ENCODE data around the gene MAPK11.

MAPK11 gene

DNA sequence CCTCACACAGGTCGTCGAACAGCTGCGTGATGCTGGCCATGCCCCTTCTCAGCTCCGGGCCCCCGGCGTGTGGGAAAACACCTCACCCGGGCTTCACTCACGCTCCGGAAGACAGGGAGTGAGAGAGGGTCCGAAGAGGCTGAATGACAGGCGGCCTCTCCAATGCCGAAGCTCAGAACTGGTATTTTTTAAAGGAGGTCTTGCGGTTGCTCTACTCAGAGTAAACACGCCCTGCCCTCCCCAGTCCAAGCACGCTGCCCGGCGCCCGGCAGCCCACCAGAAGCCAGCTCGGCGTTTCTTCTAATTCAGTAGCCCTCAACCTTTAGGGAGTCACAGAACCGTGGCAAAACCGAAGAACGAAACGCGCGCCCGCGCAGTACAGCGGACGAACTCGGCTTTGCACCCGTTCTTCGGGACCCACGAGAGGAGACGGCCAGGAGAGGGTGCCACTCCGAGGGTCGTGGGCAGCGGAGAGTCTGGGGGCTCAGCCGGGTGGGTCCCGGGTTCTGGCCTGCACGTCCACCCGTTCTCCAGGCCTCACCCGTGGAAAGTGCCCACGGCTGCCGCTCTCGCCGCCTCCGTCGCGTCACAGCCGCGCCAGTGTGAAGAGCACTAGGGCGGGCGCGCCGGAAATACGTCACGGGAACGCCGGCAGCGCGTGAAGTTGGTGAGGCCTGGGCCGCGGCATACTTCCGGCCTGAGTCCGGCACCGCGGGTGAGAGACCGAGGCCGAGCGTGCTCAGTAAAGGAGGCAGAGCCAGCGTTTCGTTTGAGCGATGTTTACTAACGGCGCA, 25.6 kb downstream of the MAPK11 start, which contains the start of gene TUBGCP6:
Gene TUBGCP6 (minus strand): TSS at position 604 of the 794 bp plus-strand sequence. CDS start 564 bp downstream, at position 40.
- peak; percentile 67 for DNase-seq (ENCODE audit: low read depth)
- peak within 1 kb of the TSS; percentile 93 for H3K4me3 ChIP-seq (ENCODE audit: low read depth, low read length)
- peak; percentile 37 for TF ChIP-seq CTCF (IDR thresholded peaks at IDR 0.05; ENCODE audit: low read depth, low read length, missing control alignments)

DNA sequence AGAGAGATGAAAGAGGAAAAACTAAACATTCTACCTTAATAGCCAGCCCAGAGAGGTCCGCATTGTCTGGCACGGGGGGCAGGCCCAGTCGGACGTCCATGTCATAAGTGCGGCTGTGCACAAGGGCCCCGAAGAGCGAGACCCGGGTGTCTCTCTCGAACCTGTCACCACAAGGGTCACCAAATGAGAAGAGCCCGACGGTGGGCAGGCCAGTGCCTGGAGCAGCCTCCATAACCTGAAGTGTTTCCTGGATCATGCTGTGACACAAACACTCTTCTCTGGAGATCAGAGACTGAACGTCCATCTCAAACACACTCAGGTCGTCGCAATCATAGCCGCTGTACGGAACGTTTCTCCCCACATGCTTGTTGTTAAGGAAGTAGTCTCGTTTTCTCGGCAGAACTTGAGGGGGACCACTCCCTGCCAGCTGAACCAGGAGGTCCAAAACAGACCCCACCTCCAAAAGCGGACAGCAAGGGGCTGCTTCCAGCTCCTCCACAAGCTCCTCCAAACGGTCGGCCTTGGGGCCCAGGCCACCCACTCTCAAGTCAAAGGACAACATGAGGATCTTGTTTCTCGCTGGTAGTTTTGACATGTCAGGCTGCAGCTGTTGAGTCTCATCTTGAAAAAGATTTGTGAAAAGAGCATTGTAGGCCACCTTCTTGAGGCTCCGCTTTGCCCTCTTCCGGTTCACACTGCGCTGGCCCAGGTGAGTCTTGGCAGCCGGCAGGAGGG, 26.3 kb downstream of the MAPK11 start:
- TF ChIP-seq CTCF (IDR thresholded peaks at IDR 0.05; ENCODE audit: low read depth, low read length, missing control alignments), result no peak
- no peak for DNase-seq (ENCODE audit: low read depth)
- peak overlapping the region; percentile 93 for H3K4me3 ChIP-seq (ENCODE audit: low read depth, low read length)

DNA sequence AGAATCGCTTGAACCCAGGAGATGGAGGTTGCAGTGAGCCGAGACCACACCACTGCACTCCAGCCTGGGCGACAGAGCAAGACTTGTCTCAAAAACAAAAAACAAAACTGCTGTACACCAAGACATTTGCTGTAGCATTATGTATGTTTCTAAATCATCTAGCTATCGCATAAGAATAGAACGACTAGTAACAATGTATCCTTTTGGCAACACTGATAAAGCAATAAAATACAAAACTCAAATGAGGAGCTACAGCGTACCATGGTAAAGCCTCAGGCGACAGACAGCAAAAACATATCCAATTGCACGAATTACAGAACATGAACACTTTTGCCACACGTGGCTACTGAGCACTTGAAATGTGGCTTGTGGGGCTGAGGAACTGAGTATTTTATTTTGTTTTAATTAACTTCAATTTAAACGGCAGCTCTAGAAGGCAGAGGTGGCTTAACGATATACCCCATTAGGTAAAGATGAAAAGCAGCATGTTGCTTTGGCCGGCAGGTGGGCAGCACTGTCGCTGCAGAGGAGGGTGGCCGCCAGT, 27.7 kb downstream of the MAPK11 start:
- no peak for DNase-seq (ENCODE audit: low read depth)
- TF ChIP-seq CTCF (IDR thresholded peaks at IDR 0.05; ENCODE audit: low read depth, low read length, missing control alignments), result no peak
- H3K4me3 ChIP-seq (ENCODE audit: low read depth, low read length), result peak overlapping the region; percentile 93

DNA sequence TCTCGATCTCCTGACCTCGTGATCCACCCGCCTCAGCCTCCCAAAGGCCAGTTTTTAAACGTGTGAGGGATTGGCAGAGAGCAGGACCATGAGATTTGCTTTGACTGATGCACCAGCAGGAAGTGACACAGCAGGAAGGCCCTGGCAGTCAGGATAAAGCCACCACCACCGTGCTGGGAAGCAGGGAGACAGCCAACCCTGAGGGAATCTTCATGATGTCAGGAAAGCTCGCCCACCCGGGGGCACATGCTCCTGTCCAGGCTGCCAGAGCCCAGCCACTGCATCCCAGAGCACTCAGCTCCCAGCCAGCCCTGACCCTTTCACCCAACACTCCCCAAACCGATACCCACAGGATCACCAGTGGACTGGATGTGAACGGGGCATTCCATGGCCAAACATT, 31.4 kb downstream of the MAPK11 start:
- no peak for TF ChIP-seq CTCF (IDR thresholded peaks at IDR 0.05; ENCODE audit: low read depth, low read length, missing control alignments)
- DNase-seq (ENCODE audit: low read depth), result no peak
- no peak overlapping the region for H3K4me3 ChIP-seq (ENCODE audit: low read depth, low read length)

GRCh38 chr22:50236731-50237409, 33.3 kb downstream of the MAPK11 start:
- H3K4me3 ChIP-seq (ENCODE audit: low read depth, low read length), result no peak overlapping the region
- peak; percentile 63 for TF ChIP-seq CTCF (IDR thresholded peaks at IDR 0.05; ENCODE audit: low read depth, low read length, missing control alignments)
- no peak for DNase-seq (ENCODE audit: low read depth)

DNA sequence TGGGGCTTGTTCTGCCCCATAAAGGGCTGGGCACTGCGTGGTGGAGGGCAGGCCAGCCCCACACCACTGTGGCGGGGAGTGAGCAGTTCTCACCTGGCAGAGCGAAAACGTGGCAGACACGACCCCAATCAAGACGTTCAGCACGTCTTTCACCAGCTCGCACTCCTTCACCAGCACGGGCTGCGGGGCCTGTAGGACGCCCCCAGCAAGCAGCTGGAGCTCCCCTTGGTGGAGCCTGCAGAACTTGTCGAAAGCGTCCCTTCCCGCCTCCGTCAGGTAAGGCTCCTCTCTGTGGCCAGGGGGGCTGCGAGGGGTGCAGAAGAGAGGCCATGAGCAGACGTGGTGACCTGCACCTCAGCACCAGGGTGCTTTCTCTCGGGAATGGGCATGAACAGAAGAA, 37.0 kb downstream of the MAPK11 start:
- no peak for TF ChIP-seq CTCF (IDR thresholded peaks at IDR 0.05; ENCODE audit: low read depth, low read length, missing control alignments)
- DNase-seq (ENCODE audit: low read depth), result no peak
- H3K4me3 ChIP-seq (ENCODE audit: low read depth, low read length), result no peak overlapping the region
